Esophagus squamous epithelium (tissue), 4 donors: ENCODE measurements around the gene FOXD3.

Experiments used
- POLR2A ChIP-seq, 4 donors: fragments of 450-650 bp; IDR thresholded peaks; one replicate each; pipeline ENCODE4 v1.6.1; 2017; ENCODE audit warnings: antibody characterized with exemption in 4 of 4, mild to moderate bottlenecking in 4 of 4, moderate library complexity in 3 of 4
- TF ChIP-seq, protein P1 (sequence below), 6 experiments: fragments of 450-650 bp in 4 of 6; fragments of 200-600 bp in 2 of 6; sonication (generic) in 2 of 6; IDR thresholded peaks; one replicate each; pipeline ENCODE4 v1.5.1; 2016 to 2019; ENCODE audit warnings: antibody characterized with exemption in 6 of 6, mild to moderate bottlenecking in 4 of 6, moderate library complexity in 4 of 6

DNA sequence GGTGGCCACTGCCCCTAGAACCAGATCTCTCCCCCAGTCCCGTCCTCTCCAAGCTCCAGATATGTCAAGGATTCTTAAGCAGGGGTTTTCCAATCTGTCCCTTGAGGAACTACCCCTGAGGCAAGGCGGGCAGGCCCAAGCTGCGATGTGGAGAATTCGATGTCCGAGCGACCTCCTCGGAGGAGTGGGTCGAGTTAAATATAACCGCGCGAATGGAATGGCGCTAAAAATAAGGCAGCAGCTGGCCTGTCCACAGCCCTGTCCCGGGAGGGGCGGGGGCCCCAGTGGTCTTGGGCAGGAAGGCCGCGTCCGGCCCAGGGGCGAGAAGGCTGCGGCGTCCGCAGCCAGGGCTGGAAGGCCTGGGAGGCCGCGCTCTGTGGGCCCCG lies 5.8 kb upstream of the FOXD3 start:
- no peak for TF ChIP-seq POLR2A (IDR thresholded peaks at IDR 0.05)
- TF ChIP-seq, protein P1, sequence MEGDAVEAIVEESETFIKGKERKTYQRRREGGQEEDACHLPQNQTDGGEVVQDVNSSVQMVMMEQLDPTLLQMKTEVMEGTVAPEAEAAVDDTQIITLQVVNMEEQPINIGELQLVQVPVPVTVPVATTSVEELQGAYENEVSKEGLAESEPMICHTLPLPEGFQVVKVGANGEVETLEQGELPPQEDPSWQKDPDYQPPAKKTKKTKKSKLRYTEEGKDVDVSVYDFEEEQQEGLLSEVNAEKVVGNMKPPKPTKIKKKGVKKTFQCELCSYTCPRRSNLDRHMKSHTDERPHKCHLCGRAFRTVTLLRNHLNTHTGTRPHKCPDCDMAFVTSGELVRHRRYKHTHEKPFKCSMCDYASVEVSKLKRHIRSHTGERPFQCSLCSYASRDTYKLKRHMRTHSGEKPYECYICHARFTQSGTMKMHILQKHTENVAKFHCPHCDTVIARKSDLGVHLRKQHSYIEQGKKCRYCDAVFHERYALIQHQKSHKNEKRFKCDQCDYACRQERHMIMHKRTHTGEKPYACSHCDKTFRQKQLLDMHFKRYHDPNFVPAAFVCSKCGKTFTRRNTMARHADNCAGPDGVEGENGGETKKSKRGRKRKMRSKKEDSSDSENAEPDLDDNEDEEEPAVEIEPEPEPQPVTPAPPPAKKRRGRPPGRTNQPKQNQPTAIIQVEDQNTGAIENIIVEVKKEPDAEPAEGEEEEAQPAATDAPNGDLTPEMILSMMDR (IDR thresholded peaks at IDR 0.05) = no peak
